Osteoblast (primary cell): Measurements from ENCODE around the gene ADAM10. TPM values are rescaled to one million over a fixed set of nuclear protein-coding genes. Genes with fewer than 3 reads are reported as not detected.

Experiments
- DNase-seq: peaks from one replicate; pipeline ENCODE4 v3.0.0; 2011; ENCODE audit warnings: low spot score, mixed read lengths; ENCODE audit not compliant: insufficient read length; ENCODE audit errors: missing footprints
- H2AFZ ChIP-seq: 2 replicates; pipeline ENCODE4 v1.6.0; 2011; ENCODE audit warnings: mild to moderate bottlenecking, low read length
- H3K27ac ChIP-seq: 2 replicates; pipeline ENCODE4 v1.5.1; 2011; ENCODE audit warnings: mild to moderate bottlenecking, low read depth, low read length, moderate library complexity
- H3K27me3 ChIP-seq: 2 replicates; pipeline ENCODE4 v1.6.0; 2012; ENCODE audit warnings: mild to moderate bottlenecking, control low read depth, inconsistent platforms, low read length, moderate library complexity; ENCODE audit not compliant: insufficient read depth
- H3K36me3 ChIP-seq: 2 replicates; pipeline ENCODE4 v1.5.1; 2011; ENCODE audit warnings: mild to moderate bottlenecking, low read length, control low read depth, moderate library complexity; ENCODE audit not compliant: insufficient read depth
- H3K4me1 ChIP-seq: 2 replicates; pipeline ENCODE4 v1.5.1; 2011; ENCODE audit warnings: mild to moderate bottlenecking, low read length, control low read depth, moderate library complexity; ENCODE audit not compliant: insufficient read depth
- H3K4me2 ChIP-seq: 2 replicates; pipeline ENCODE4 v1.6.0; 2011; ENCODE audit warnings: mild to moderate bottlenecking, low read length; ENCODE audit not compliant: insufficient read depth
- H3K4me3 ChIP-seq: fragments of 200-600 bp; sonication (generic); 3 replicates; pipeline ENCODE4 v1.5.1; 2012; ENCODE audit warnings: mild to moderate bottlenecking, low read length, inconsistent platforms; ENCODE audit not compliant: insufficient read depth
- H3K79me2 ChIP-seq: 2 replicates; pipeline ENCODE4 v1.6.0; 2012; ENCODE audit warnings: mild to moderate bottlenecking, low read length, control low read depth, inconsistent platforms; ENCODE audit not compliant: insufficient read depth
- H3K9me3 ChIP-seq: 2 replicates; pipeline ENCODE4 v1.5.1; 2011; ENCODE audit warnings: low read depth, low read length, control low read depth
- H4K20me1 ChIP-seq: 2 replicates; pipeline ENCODE4 v1.6.0; 2012; ENCODE audit warnings: mild to moderate bottlenecking, low read length, control low read depth; ENCODE audit not compliant: insufficient read depth
- CTCF ChIP-seq: IDR thresholded peaks from 2 replicates; pipeline ENCODE4 v1.5.1; 2011; ENCODE audit warnings: mild to moderate bottlenecking, low read depth, low read length, moderate library complexity; ENCODE audit errors: extremely low read depth
- total RNA-seq: library from RNA; depleted of rRNA; stranded (reverse); fragments of >200 nt; gene quantifications from 2 replicates; pipeline ENCODE4 v1.2.3, GENCODE V29; 2012

Gene ADAM10
- total RNA-seq, 1 donor, result 122 TPM

GRCh38 chr15:58689646-58690045, 59.9 kb downstream of the ADAM10 start:
- Histone ChIP-seq H4K20me1 (peaks cover 32% of the 10 kb centered on the region), H3K9me3 (no peaks in the 10 kb centered on the region), H3K4me1 (peaks cover 2% of the 10 kb centered on the region), H3K27me3 (no peaks in the 10 kb centered on the region), H3K36me3 (no peaks in the 10 kb centered on the region), H2AFZ (no peak overlapping the region), H3K4me2 (no peak overlapping the region), H3K4me3 (no peak overlapping the region), H3K27ac (no peak overlapping the region), H3K79me2 (peaks cover 48% of the 10 kb centered on the region)
- TF ChIP-seq CTCF, result no peak
- no peak for DNase-seq

GRCh38 chr15:58686286-58686685, 63.2 kb downstream of the ADAM10 start:
- peaks cover 29% of the 10 kb centered on the region for H4K20me1 ChIP-seq
- H3K4me2 ChIP-seq, result no peak overlapping the region
- no peaks in the 10 kb centered on the region for H3K9me3 ChIP-seq
- TF ChIP-seq CTCF, result no peak
- no peak for DNase-seq
- H3K4me1 ChIP-seq, result peaks cover 3% of the 10 kb centered on the region
- H3K27ac ChIP-seq, result no peak overlapping the region
- H2AFZ ChIP-seq, result no peak overlapping the region
- no peak overlapping the region for H3K4me3 ChIP-seq
- H3K79me2 ChIP-seq, result peaks cover 43% of the 10 kb centered on the region
- H3K36me3 ChIP-seq, result no peaks in the 10 kb centered on the region
- no peaks in the 10 kb centered on the region for H3K27me3 ChIP-seq

- Histone ChIP-seq H4K20me1 (peaks cover 20% of the 10 kb centered on the region), H3K9me3 (no peaks in the 10 kb centered on the region), H3K4me3 (no peak overlapping the region), H2AFZ (no peak overlapping the region), H3K4me2 (no peak overlapping the region), H3K79me2 (peaks cover 32% of the 10 kb centered on the region), H3K4me1 (peaks cover 3% of the 10 kb centered on the region), H3K27me3 (no peaks in the 10 kb centered on the region), H3K36me3 (no peaks in the 10 kb centered on the region), H3K27ac (no peak overlapping the region)
- no peak for TF ChIP-seq CTCF
- no peak for DNase-seq
Observed at GRCh38 chr15:58684751-58685150, 64.8 kb downstream of the ADAM10 start.

DNA sequence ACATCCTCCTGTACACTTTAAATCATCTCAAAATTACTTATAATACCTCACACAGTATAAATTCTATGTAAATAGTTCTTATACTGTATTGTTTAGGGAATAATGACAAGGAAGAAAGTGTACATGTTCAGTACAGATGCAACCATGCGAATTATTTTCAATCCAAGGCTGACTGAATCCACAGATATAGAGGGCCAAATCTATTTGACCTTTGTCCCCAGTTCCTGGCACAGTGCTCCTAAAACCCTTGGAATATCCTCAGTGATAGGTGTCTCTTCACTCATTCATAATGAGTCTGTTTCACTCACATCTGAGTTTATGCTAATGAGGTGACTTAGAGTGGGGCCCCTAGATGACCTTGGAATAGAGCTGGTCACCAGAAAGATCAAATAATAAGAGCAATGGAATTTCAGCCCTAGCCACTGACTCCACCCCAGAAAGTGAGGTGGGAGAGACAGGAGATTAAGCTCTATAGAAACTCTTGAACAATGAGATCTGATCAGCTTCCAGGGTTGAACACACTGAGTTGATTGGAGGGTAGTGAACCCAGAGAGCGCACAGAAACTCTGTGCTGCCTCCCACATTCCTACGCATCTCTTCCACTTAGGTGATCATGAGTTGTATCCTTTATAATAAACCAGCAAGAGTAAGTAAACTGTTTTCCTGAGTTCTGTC, 65.3 kb downstream of the ADAM10 start:
- TF ChIP-seq CTCF, result no peak
- H3K36me3 ChIP-seq, result no peaks in the 10 kb centered on the region
- H2AFZ ChIP-seq, result no peak overlapping the region
- no peaks in the 10 kb centered on the region for H3K9me3 ChIP-seq
- peaks cover 20% of the 10 kb centered on the region for H4K20me1 ChIP-seq
- DNase-seq, result no peak
- no peak overlapping the region for H3K4me3 ChIP-seq
- H3K4me2 ChIP-seq, result no peak overlapping the region
- H3K27ac ChIP-seq, result no peak overlapping the region
- peaks cover 31% of the 10 kb centered on the region for H3K79me2 ChIP-seq
- no peaks in the 10 kb centered on the region for H3K27me3 ChIP-seq
- H3K4me1 ChIP-seq, result peaks cover 3% of the 10 kb centered on the region
